Hypothalamus (tissue), 51 donors: Measurements from ENCODE around the gene ODF2L.
"Not testable (repeated sequence)": the region's sequence is repeated elsewhere in the genome, so short reads cannot be mapped to it uniquely, and the experiment has no call there.

Experiments
- DNase-seq, 51 donors: peaks; one replicate each; lab custom pipeline; 2025; lab: John Stamatoyannopoulos, UW

ODF2L gene

GRCh38 chr1:86387916-86388627 is 8.1 kb downstream of the ODF2L start:
- DNase-seq, result no peak

GRCh38 chr1:86382878-86383277 is 13.2 kb downstream of the ODF2L start:
- DNase-seq, result no peak

GRCh38 chr1:86381223-86381622 is 14.9 kb downstream of the ODF2L start:
- no peak for DNase-seq

DNA sequence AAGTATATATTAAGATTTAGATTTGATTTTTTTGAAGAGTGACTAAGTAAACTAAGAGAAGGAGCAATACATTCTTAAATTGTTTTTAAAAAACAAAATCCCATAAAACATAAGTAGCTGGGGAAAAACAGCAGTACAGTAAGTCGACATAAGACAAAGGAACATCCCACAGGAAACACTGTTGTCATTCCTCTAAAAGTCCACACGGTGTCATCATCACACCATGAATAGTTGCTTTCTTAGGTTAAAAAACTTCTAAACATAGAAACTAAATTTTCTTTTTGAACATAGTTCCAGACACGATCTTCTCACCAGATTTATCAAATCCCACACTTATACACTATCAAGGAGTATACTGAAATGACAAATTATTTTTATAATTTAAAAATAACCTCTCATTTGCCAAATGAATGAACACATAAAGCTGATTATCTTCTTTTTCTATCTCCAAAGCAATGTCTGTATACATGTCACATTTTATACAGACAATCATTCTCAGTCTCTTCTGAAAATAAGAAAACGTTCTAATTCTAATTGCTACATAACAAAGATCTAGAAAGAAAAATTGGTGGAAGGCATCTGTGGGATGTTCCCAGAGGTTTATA is 15.8 kb downstream of the ODF2L start:
- peak in 2 of 51 donors; percentile 1 to 25 for DNase-seq

DNA sequence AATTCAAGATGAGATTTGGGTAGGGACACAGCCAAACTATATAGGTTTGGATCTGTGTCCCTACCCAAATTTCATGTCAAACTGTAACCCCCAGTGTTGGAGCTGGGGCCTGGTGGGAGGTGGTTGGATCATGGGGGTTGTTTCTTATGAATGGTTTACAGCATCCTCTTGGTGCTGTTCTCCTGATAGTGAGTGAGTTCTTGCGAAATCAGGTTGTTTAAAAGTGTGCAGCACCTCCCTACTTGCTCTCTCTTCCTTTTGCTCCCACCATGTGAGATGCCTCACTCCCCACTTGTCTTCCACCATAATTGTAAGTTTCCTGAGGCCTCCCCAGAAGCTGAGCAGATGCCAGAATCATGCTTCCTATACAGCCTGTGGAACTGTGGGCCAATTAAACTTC is 17.3 kb downstream of the ODF2L start:
- DNase-seq, result no peak

GRCh38 chr1:86377341-86377740 is 18.8 kb downstream of the ODF2L start:
- no peak for DNase-seq

GRCh38 chr1:86375688-86376087 is 20.4 kb downstream of the ODF2L start:
- DNase-seq, result no peak

DNA sequence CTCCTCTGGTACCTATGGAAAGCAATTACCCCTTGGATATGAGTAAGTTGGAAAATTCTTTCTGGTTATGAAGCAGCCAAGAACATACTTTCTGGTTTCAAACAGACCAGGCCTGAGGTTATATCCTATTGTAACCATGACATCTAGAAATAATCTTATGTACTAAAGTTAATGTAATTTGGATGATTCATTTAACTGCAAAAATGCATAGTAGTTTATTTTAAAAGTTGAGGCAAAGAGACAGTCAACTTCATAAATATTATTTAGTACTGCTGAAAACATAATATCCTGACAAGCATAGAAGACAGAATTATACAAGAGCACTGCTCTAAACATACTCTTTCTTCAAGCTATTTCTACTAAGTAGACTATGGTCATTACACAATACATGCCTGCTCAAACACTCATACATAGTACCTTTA is 25.5 kb downstream of the ODF2L start:
- no peak for DNase-seq

GRCh38 chr1:86365896-86366295 is 30.2 kb downstream of the ODF2L start:
- DNase-seq, result no peak

- no peak for DNase-seq
Measured at GRCh38 chr1:86362807-86363206, 33.3 kb downstream of the ODF2L start.

- DNase-seq, result no peak
Measured at GRCh38 chr1:86357796-86358195, 38.3 kb downstream of the ODF2L start.

- DNase-seq, result no peak
Measured at GRCh38 chr1:86356247-86356646, 39.9 kb downstream of the ODF2L start.

- DNase-seq, result no peak
Measured at GRCh38 chr1:86352086-86352485, 44.0 kb downstream of the ODF2L start.

GRCh38 chr1:86350230-86350629 is 45.9 kb downstream of the ODF2L start:
- not testable (repeated sequence) for DNase-seq

DNA sequence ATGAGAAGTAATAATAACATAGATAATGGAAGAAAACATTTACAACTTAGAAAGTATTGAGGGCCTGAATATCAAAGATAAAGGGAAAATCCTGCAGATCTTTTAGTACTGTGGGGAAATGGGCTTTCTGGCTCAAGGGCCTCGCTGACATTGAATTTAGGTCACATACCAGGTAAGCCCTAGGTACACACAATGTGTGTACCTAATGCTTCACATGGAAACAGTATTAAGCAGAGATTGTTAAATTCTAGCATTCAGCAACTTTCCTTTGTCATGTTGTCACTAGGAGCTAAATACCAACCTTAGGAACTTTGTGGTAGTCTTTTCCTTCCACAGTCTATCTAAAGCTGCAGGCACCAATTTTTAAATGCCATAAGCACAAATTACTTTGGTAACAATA is 49.7 kb downstream of the ODF2L start:
- no peak for DNase-seq

GRCh38 chr1:86345042-86345441 is 51.1 kb downstream of the ODF2L start:
- no peak for DNase-seq

DNA sequence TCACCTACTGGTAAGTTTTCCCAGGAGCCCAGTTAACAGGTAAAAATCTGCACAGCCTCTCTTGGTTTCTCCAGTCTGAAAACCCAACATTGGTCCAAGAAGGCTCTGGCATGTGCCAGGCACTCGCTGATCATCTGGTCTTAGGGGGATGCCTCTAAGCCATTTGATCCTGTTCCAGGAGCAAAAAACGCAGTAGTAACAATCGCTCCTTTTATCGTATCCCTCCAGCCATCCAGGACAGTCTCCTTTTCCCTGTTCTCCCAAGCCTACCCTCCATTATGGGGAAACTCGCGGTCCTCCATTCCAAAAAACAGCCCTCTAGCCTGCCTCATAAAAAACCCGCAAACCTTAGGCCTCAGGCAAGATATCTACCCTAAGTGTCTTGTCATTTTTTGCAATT is 56.2 kb downstream of the ODF2L start:
- DNase-seq, result no peak

GRCh38 chr1:86339014-86339812 is 56.9 kb downstream of the ODF2L start:
- peak in 1 of 51 donors; percentile 6 for DNase-seq

- DNase-seq, result no peak
Measured at GRCh38 chr1:86335916-86336315, 60.2 kb downstream of the ODF2L start.

GRCh38 chr1:86325264-86325663 is 70.9 kb downstream of the ODF2L start:
- DNase-seq, result no peak

GRCh38 chr1:86324130-86324822 is 71.8 kb downstream of the ODF2L start:
- no peak for DNase-seq
